ENCODE data around the gene CCDC70. TPM values are rescaled to one million over a fixed set of nuclear protein-coding genes. Genes with fewer than 3 reads are reported as not detected.

CCDC70 gene
- total RNA-seq, 1 donor from 2014 or later: not detected

GRCh38 chr13:51856027-51856736 is 5.6 kb upstream of the CCDC70 start:
- intact Hi-C loops (cut with DNase I): no loop called here
- TF ChIP-seq CTCF (IDR thresholded peaks at IDR 0.05): no peak
- H3K36me3 ChIP-seq: no peaks in the 10 kb centered on the region
- no peak overlapping the region for H3K27ac ChIP-seq
- ATAC-seq (no peak), DNase-seq (no peak)
- H3K4me1 ChIP-seq: no peaks in the 10 kb centered on the region
- no peak overlapping the region for H3K4me3 ChIP-seq
- H3K27me3 ChIP-seq: no peaks in the 10 kb centered on the region
- H3K9me3 ChIP-seq: no peaks in the 10 kb centered on the region

DNA sequence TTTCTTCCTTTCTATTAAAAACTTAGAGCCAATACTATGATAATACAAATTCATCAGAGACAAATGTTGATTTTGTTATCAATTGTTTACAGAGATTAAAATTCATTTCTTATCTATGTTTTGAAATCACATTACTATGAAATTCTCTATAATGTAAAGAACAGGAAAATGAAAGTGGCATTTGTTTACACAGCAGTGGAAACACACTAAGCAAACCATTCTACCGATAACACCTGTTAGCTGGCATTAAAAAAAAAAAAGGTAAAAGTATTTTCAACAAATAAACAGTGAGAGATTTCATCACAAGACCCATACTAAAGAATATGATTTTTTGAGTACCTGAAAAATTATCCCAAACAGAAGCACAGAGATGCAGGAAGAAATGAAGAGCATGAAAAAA is 4.8 kb upstream of the CCDC70 start:
- Histone ChIP-seq H3K27ac (no peak overlapping the region), H3K4me3 (no peak overlapping the region), H3K4me1 (no peaks in the 10 kb centered on the region), H3K36me3 (no peaks in the 10 kb centered on the region), H3K27me3 (no peaks in the 10 kb centered on the region), H3K9me3 (no peaks in the 10 kb centered on the region)
- DNase-seq (no peak), ATAC-seq (no peak)
- intact Hi-C loops (cut with DNase I): no loop called here
- no peak for TF ChIP-seq CTCF (IDR thresholded peaks at IDR 0.05)

DNA sequence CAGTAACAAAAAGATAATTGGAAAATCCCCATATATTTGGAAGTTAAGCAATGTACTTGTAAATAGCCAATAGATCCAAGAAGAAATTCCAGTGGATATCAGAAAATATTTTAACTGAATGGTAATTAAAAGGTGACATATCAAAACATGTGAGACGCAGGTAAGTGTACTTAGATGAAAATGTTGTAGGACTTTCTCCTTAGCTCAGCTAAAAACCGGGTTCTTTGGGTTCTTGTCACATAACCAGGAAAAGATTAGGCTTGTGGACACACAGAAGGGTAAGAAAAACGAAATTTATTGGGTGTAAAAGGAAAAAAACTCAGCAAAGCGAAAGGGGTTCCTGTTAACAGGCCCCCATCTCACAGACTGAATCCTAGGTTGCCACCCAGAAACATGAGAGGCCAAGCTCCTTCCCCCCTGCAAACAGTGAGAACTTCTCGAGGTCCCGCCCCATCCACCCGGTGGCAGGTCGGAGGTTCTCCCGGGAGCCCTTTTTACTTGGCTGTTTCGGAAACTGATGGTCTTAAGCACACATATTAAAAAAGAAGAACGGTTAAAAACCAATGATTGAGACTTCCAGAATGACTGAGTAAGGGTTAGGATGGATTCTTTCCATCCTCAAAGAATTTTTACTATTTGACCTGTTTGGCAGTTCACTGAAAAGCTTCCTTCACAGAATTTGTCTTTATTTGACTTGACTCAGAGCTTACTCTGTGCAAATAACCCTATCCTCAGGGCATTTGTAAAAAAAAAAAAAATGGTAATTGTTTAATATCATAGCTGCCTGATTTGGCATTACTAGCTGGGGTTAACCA is 3.1 kb upstream of the CCDC70 start:
- H3K4me3 ChIP-seq: no peak overlapping the region
- H3K27me3 ChIP-seq: no peaks in the 10 kb centered on the region
- no peak for DNase-seq
- intact Hi-C loops (cut with DNase I): no loop called here
- no peaks in the 10 kb centered on the region for H3K36me3 ChIP-seq
- ATAC-seq: no peak
- H3K9me3 ChIP-seq: no peaks in the 10 kb centered on the region
- no peaks in the 10 kb centered on the region for H3K4me1 ChIP-seq
- TF ChIP-seq CTCF (IDR thresholded peaks at IDR 0.05): no peak
- no peak overlapping the region for H3K27ac ChIP-seq

- no peaks in the 10 kb centered on the region for H3K27me3 ChIP-seq
- intact Hi-C loops (cut with DNase I): no loop called here
- no peak for ATAC-seq
- no peak overlapping the region for H3K27ac ChIP-seq
- H3K4me3 ChIP-seq: no peak overlapping the region
- no peak for TF ChIP-seq CTCF (IDR thresholded peaks at IDR 0.05)
- H3K9me3 ChIP-seq: no peaks in the 10 kb centered on the region
- no peak for DNase-seq
- H3K36me3 ChIP-seq: no peaks in the 10 kb centered on the region
- no peaks in the 10 kb centered on the region for H3K4me1 ChIP-seq
These were observed 1.2 kb downstream of the CCDC70 start for GRCh38 chr13:51862957-51863356.

DNA sequence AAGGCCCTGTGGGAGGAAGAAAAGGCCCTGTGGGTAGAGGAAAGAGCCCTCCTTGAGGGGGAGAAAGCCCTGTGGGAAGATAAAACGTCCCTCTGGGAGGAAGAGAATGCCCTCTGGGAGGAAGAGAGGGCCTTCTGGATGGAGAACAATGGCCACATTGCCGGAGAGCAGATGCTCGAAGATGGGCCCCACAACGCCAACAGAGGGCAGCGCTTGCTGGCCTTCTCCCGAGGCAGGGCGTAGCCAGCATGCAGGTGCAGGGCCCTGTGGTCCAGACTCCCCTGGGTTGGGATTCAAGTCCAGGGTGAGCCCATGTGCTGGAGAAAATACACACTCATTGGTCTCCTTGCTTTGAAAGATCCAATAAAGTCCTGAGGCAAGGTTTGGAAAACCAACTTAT is 4.1 kb downstream of the CCDC70 start:
- no peak for DNase-seq
- Histone ChIP-seq H3K9me3 (no peaks in the 10 kb centered on the region), H3K36me3 (no peaks in the 10 kb centered on the region), H3K4me3 (no peak overlapping the region), H3K4me1 (no peaks in the 10 kb centered on the region), H3K27me3 (no peaks in the 10 kb centered on the region), H3K27ac (no peak overlapping the region)
- intact Hi-C loops (cut with DNase I): no loop called here
- ATAC-seq: no peak
- TF ChIP-seq CTCF (IDR thresholded peaks at IDR 0.05): no peak

Measured in upper lobe of right lung (tissue), 1 donor.